ENCODE data around the gene H2BK1.

DNA sequence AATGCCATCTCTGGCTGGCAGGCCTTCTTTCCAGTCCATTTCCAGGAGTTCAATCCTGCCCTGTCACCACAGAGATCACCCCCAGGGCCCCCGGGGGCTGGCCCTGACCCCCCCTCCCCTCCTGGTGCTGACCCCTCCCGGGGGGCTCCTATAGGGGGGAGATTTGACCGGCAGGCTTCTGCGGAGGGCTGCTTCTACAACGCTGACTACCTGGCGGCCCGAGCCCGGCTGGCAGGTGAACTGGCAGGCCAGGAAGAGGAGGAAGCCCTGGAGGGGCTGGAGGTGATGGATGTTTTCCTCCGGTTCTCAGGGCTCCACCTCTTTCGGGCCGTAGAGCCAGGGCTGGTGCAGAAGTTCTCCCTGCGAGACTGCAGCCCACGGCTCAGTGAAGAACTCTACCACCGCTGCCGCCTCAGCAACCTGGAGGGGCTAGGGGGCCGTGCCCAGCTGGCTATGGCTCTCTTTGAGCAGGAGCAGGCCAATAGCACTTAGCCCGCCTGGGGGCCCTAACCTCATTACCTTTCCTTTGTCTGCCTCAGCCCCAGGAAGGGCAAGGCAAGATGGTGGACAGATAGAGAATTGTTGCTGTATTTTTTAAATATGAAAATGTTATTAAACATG lies 28.0 kb upstream of the H2BK1 start:
- TF ChIP-seq POLR2A (IDR thresholded peaks at IDR 0.05; ENCODE audit: low read depth, low read length), result no peak
- no peak for TF ChIP-seq POLR2AphosphoS5 (IDR thresholded peaks at IDR 0.05; ENCODE audit: low read depth, low read length)
- no peak for TF ChIP-seq TAF1 (IDR thresholded peaks at IDR 0.05; ENCODE audit: low read depth, low read length)
- no peak for TF ChIP-seq PAX5 (IDR thresholded peaks at IDR 0.05; ENCODE audit: insufficient read depth, low read length, severe bottlenecking)
- TF ChIP-seq SPI1 (IDR thresholded peaks at IDR 0.05; ENCODE audit: low read depth, low read length), result no peak
